HepG2 (cell line): ENCODE measurements around the gene GRIK2. TPM values are rescaled to one million over a fixed set of nuclear protein-coding genes. Genes with fewer than 3 reads are reported as not detected.

Source experiments
- ATAC-seq: fragments of 200-7000 bp; cut with Tn5 transposase; 3 replicates; pipeline ENCODE4 v1.9.1; 2020; ENCODE audit warnings: mild to moderate bottlenecking, moderate library complexity
- BruUV-seq: library from RNA; stranded (reverse); fragments of 400-500 nt; replicated peaks from 2 replicates; lab custom pipeline; 2021; lab: Mats Ljungman, UMichigan
- CTCF ChIA-PET: fragments of 300-600 bp; formaldehyde crosslinking; extraction: SDS; loops from one replicate; lab custom pipeline; 2021; ENCODE audit warnings: low total read pairs, inconsistent platforms, low intra/inter-chr PET ratio; lab: Yijun Ruan, JAX
- POLR2A ChIA-PET: fragments of 350-600 bp; sonication (Branson Sonifier 250); formaldehyde crosslinking; loops from one replicate; lab custom pipeline; 2020; ENCODE audit warnings: antibody characterized with exemption, inconsistent platforms; lab: Yijun Ruan, JAX
- DNase-seq: peaks from one replicate; pipeline ENCODE4 v3.0.0-alpha.2; 2015; ENCODE audit warnings: low spot score
- FAIRE-seq: peaks from 3 replicates; lab custom pipeline; 2011; peaks lifted over from hg19 to GRCh38; lab: Jason Lieb, UNC
- H2AFZ ChIP-seq: one replicate; pipeline ENCODE4 v1.6.1; 2011; ENCODE audit warnings: low read length, inconsistent platforms
- H3K27ac ChIP-seq: fragments of 300-600 bp; 3 replicates; pipeline ENCODE4 v1.8.0; 2011; ENCODE audit warnings: mixed run types, mild to moderate bottlenecking, mixed read lengths, low read length, inconsistent platforms; ENCODE audit not compliant: insufficient read depth; ENCODE audit errors: extremely low read length
- H3K27me3 ChIP-seq, 2 experiments: fragments of 200-600 bp in 1 of 2; 2 replicates in 1 of 2; 3 replicates in 1 of 2; pipeline versions ENCODE4 v1.6.0 to v1.8.0; 2011; ENCODE audit warnings: low read length in 2 of 2, mild to moderate bottlenecking in 2 of 2, moderate library complexity in 2 of 2, inconsistent platforms in 1 of 2; ENCODE audit not compliant: insufficient read depth in 2 of 2, control insufficient read depth in 1 of 2
- H3K36me3 ChIP-seq, 2 experiments: fragments of 200-600 bp in 1 of 2; replicated peaks in 1 of 2; 2 replicates in 1 of 2; 3 replicates in 1 of 2; pipeline versions ENCODE4 v1.5.1 to v1.8.0; 2011; ENCODE audit warnings: low read length in 2 of 2, inconsistent platforms in 1 of 2; ENCODE audit not compliant: insufficient read depth in 2 of 2, control insufficient read depth in 1 of 2
- H3K4me1 ChIP-seq: 2 replicates; pipeline ENCODE4 v1.5.1; 2012; ENCODE audit warnings: low read length, inconsistent platforms; ENCODE audit not compliant: insufficient read depth
- H3K4me2 ChIP-seq: 2 replicates; pipeline ENCODE4 v1.6.0; 2011; ENCODE audit warnings: low read depth, low read length, inconsistent platforms
- H3K4me3 ChIP-seq, 3 experiments: fragments of 200-600 bp in 1 of 3; sonication (generic), shearing (Covaris generic) in 1 of 3; replicated peaks in 1 of 3; 2 replicates each; pipeline ENCODE4 v1.5.1; 2011 to 2016; ENCODE audit warnings: low read length in 3 of 3, inconsistent platforms in 2 of 3, low read depth in 2 of 3, mild to moderate bottlenecking in 2 of 3, control low read depth in 1 of 3, mixed read lengths in 1 of 3; ENCODE audit not compliant: insufficient read depth in 1 of 3
- H3K79me2 ChIP-seq: one replicate; pipeline ENCODE4 v1.6.1; 2011; ENCODE audit warnings: low read length, inconsistent platforms; ENCODE audit not compliant: insufficient read depth
- H3K9ac ChIP-seq: 2 replicates; pipeline ENCODE4 v1.6.0; 2011; ENCODE audit warnings: mild to moderate bottlenecking, low read depth, low read length, inconsistent platforms; ENCODE audit not compliant: insufficient read depth
- H3K9me3 ChIP-seq: 2 replicates; pipeline ENCODE4 v1.5.1; 2012; ENCODE audit warnings: mild to moderate bottlenecking, low read length
- H4K20me1 ChIP-seq: 2 replicates; pipeline ENCODE4 v1.6.0; 2011; ENCODE audit warnings: inconsistent platforms, mild to moderate bottlenecking, low read length, moderate library complexity; ENCODE audit not compliant: insufficient read depth
- BORCS8-MEF2B ChIP-seq: sonication (generic); formaldehyde crosslinking; IDR thresholded peaks from 2 replicates; pipeline ENCODE4 v1.8.0; 2022; ENCODE audit warnings: mild to moderate bottlenecking, missing genetic modification reagents
- CREBL2 ChIP-seq: sonication (generic); formaldehyde crosslinking; IDR thresholded peaks from 2 replicates; pipeline ENCODE4 v1.8.1; 2023; ENCODE audit warnings: missing genetic modification reagents, mild to moderate bottlenecking, borderline replicate concordance
- LRRFIP1 ChIP-seq: sonication (generic); formaldehyde crosslinking; conservative IDR thresholded peaks from 2 replicates; pipeline ENCODE4 v1.4.0; 2020; ENCODE audit warnings: missing genetic modification reagents
- PAXIP1 ChIP-seq: sonication (generic); formaldehyde crosslinking; conservative IDR thresholded peaks from 2 replicates; pipeline ENCODE4 v1.4.0; 2020; ENCODE audit warnings: mild to moderate bottlenecking, missing genetic modification reagents, moderate library complexity
- PRDM4 ChIP-seq: sonication (generic); formaldehyde crosslinking; IDR thresholded peaks from 2 replicates; pipeline ENCODE4 v1.9.0; 2021; ENCODE audit warnings: missing genetic modification reagents, borderline replicate concordance
- SRSF4 ChIP-seq: fragments of 200-400 bp; formaldehyde crosslinking; IDR thresholded peaks from one replicate; pipeline ENCODE4 v1.6.1; 2018; ENCODE audit warnings: mild to moderate bottlenecking, low read depth, low read length, moderate library complexity; ENCODE audit not compliant: poor library complexity, severe bottlenecking
- TGIF2 ChIP-seq: IDR thresholded peaks from 2 replicates; pipeline ENCODE4 v1.6.1; 2016; ENCODE audit warnings: control low read depth, missing compliant biosample characterization
- ZKSCAN5 ChIP-seq: sonication (generic); formaldehyde crosslinking; IDR thresholded peaks from 2 replicates; pipeline ENCODE4 v1.5.1; 2020; ENCODE audit warnings: mild to moderate bottlenecking, missing genetic modification reagents
- ZNF264 ChIP-seq: sonication (generic); formaldehyde crosslinking; IDR thresholded peaks from 2 replicates; pipeline ENCODE4 v1.4.0; 2020; ENCODE audit warnings: missing genetic modification reagents
- ZNF597 ChIP-seq: sonication (generic); formaldehyde crosslinking; IDR thresholded peaks from 2 replicates; pipeline ENCODE4 v1.5.0; 2020; ENCODE audit warnings: missing genetic modification reagents
- ZNF784 ChIP-seq: sonication (generic); formaldehyde crosslinking; IDR thresholded peaks from 2 replicates; pipeline ENCODE4 v1.5.1; 2020; ENCODE audit warnings: missing genetic modification reagents, mild to moderate bottlenecking, borderline replicate concordance
- ZSCAN25 ChIP-seq: sonication (generic); formaldehyde crosslinking; IDR thresholded peaks from 2 replicates; pipeline ENCODE4 v1.8.0; 2022; ENCODE audit warnings: mild to moderate bottlenecking, missing genetic modification reagents
- WGBS: methylation state at CpG from one replicate; pipeline ENCODE4 v1.1.6; 2017; ENCODE audit warnings: low lambda C conversion rate; 5-methylcytosine and 5-hydroxymethylcytosine counted together
- in situ Hi-C: cut with HindIII; loops from 2 replicates; pipeline ENCODE4 v1.10.0; 2017; ENCODE audit warnings: low pct_unique_long_range_greater_than_20kb; ENCODE audit not compliant: extremely low pct_ligation_motif_present
- intact Hi-C: fragments of 100-400 bp; cut with micrococcal nuclease; formaldehyde crosslinking; loops from one replicate; pipeline ENCODE4 v1.10.0; 2022; ENCODE audit not compliant: unreplicated experiment
- polyA plus RNA-seq, 8 experiments: library from polyadenylated mRNA; depleted of rRNA in 3 of 8; stranded (reverse) in 7 of 8; unstranded in 1 of 8; fragments of >200 nt; fragmentation: Illumina TruSeq in 4 of 8; extraction: Trizol in 4 of 8; gene quantifications; 2 replicates each; pipeline versions ENCODE4 v1.2.1 to v1.2.3, GENCODE V29; 2011 to 2016; ENCODE audit warnings: low read depth in 4 of 8, missing spikeins in 1 of 8, mixed read lengths in 1 of 8; ENCODE audit not compliant: insufficient read depth in 1 of 8
- total RNA-seq, 5 experiments: library from RNA; depleted of rRNA; stranded (reverse); fragments of >200 nt; fragmentation: Illumina TruSeq; extraction: Trizol; gene quantifications; 2 replicates each; pipeline ENCODE4 v1.2.3, GENCODE V29; 2016; ENCODE audit warnings: low read depth in 1 of 5

Gene GRIK2
- total and polyA plus RNA-seq, 2 of the 13 experiments (the other 11 are each of a cell fraction or from before 2014, with no cell fraction given), result not detected

GRCh38 chr6:101940391-101940790 is 546.9 kb downstream of the GRIK2 start:
- Histone ChIP-seq H3K9me3 (no peaks in the 10 kb centered on the region), H3K36me3 (no peaks in the 10 kb centered on the region), H3K9ac (no peak overlapping the region), H2AFZ (no peak overlapping the region), H3K79me2 (no peaks in the 10 kb centered on the region), H3K4me1 (no peaks in the 10 kb centered on the region), H3K27me3 (no peaks in the 10 kb centered on the region), H3K27ac (no peak overlapping the region), H4K20me1 (no peaks in the 10 kb centered on the region), H3K4me2 (no peak overlapping the region), H3K4me3 (no peak overlapping the region)
- no TSS peak for BruUV-seq
- 3% methylated on average over 2 of the region's 2 CpGs for WGBS
- FAIRE-seq (no peak), DNase-seq (no peak), ATAC-seq (no peak)
- intact Hi-C loops (no loop called here), in situ Hi-C loops (no loop called here)
- POLR2A ChIA-PET, result no interaction called here
- CTCF ChIA-PET, result no interaction called here
- TF ChIP-seq PRDM4 (CRISPR knock-in tag) (no peak), TGIF2 (CRISPR knock-in tag) (no peak), ZSCAN25 (CRISPR knock-in tag) (no peak), CREBL2 (no peak), ZNF264 (CRISPR knock-in tag) (no peak), BORCS8-MEF2B (CRISPR knock-in tag) (no peak), ZNF784 (CRISPR knock-in tag) (no peak), LRRFIP1 (CRISPR knock-in tag) (no peak), SRSF4 (no peak), PAXIP1 (CRISPR knock-in tag) (no peak), ZKSCAN5 (no peak), ZNF597 (no peak)
